ENCODE results near the gene OPHN1.

GRCh38 chrX:68286076-68286475 is 147.2 kb downstream of the OPHN1 start:
- TF ChIP-seq CTCF (IDR thresholded peaks at IDR 0.05) (no peak), POLR2A (IDR thresholded peaks at IDR 0.05) (no peak)
